Right ventricle myocardium superior (tissue), 1 donor: Measurements from ENCODE around the gene EPS8. TPM values are rescaled to one million over a fixed set of nuclear protein-coding genes. Genes with fewer than 3 reads are reported as not detected.
A peak's percentile ranks its signal among the peaks of the same experiment; 100 is the strongest.

ENCODE experiments used
- ATAC-seq: fragments of 200-7000 bp; cut with Tn5 transposase; one replicate; pipeline ENCODE4 v1.9.1; 2020; ENCODE audit warnings: mild to moderate bottlenecking; ENCODE audit not compliant: poor library complexity
- DNase-seq: peaks from one replicate; pipeline ENCODE4 v3.0.0-alpha.2; 2020
- intact Hi-C: fragments of 100-400 bp; cut with DNase I; formaldehyde crosslinking; loops from one replicate; pipeline ENCODE4 v1.11.2; 2022
- total RNA-seq: library from RNA; stranded (reverse); fragmentation: NEBNext Ultra II Directional; extraction: Animal tissue kit (Norgen Biotek cat#: 25700); gene quantifications from one replicate; pipeline ENCODE4 v1.2.1, GENCODE V29; 2021
- donor health status: DM: no; HTN: yes; CAD: no; lungs with severe emphysema.

Gene EPS8
- total RNA-seq, 1 donor from 2014 or later: 17.5 TPM

DNA sequence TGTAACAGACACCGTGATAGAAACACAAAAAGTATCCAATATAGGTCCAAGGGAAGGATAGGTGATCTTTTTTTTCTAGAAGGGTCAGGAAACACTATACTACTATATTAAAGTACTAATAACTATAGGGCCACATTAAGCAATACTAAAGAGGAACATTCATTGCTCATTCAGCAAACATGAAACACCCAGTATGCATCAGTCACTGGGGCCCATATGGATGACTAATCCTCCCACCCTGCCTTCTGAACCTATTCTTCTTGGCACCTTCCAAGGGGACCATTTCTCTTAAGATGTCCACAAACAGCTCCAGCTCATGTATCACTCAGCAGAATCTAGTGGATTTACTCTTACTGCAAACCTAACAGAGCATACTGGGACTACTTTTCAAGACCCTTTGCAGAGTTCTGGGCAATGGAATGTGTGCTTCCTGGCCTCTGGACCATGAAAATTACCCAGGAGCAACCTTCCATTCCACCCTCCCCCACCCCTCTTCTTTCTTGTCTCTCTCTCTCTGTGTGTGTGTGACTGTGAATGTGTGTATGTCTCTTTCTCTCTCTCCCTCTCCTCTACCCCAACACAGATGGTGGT is 187.9 kb downstream of the EPS8 start:
- intact Hi-C loops: no loop called here
- no peak for DNase-seq
- no peak for ATAC-seq

DNA sequence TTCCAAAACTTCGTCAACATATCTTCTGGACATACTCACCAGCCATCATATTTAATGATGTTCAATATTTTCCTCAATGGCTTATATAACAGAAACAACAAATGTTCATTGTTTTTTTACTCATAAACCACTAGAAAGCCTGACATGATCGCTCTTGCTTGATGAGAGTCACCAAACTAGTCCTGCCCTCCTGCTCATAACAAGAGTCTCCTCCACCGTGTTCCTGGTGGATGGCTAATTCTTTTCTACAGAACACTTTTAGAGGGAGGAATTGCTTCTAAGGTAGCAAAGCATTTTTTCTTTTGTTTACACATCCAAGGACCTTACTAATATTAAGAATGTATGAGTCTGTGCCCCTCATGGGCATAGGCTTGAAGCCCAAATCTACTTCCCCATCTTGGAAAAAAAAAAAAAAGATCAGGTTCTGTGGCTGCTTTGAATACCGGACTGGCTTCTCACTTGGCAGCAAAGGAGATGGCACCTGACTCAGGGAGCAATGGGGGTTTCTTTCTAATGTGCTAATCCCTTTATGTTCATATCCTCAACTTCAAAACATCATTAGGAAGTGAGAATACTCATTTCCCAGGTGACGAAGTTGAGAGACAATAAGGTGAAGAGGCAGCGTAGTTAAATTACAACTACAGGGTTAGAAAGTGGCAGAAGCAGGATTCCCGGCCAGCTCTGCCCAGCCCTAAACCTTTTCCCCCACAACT is 188.8 kb downstream of the EPS8 start:
- intact Hi-C loops: no loop called here
- ATAC-seq (no peak), DNase-seq (no peak)

DNA sequence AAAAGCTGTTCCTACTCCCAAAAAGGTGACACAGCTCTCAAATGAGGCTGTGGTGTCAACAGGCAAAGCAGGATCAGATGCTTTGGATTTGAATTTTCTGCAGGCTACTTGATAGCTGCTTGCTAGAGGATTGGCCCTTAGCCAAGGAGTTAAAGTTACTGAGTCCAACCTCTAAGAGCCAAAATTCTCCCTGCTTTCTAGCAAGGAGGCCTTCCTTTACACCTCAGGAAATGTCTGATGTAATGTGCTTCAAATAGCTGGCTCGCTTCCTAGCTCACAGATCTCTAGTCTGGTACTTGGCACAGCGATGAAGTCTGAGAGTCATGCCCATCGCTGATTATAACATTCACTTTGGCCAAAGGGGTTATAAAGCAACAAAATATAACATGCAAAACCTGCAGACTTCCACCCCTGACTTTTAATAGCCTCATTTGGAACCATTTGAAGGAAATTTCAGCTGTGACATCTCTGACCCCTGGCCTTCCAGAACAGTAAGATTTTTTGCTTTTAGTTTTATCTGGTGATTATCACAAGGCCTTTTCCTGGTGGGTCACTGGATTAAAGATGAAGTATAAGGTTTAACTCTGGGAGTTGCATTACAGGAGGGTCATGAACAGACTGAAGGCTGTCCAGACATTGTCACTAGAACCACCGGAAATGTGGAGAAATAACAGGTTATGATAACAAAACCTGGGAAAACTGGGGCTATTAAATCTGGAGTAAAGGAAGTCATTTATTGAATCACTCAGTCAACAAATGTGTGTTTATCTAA is 189.7 kb downstream of the EPS8 start:
- intact Hi-C loops: no loop called here
- no peak for DNase-seq
- ATAC-seq: peak; percentile 90

DNA sequence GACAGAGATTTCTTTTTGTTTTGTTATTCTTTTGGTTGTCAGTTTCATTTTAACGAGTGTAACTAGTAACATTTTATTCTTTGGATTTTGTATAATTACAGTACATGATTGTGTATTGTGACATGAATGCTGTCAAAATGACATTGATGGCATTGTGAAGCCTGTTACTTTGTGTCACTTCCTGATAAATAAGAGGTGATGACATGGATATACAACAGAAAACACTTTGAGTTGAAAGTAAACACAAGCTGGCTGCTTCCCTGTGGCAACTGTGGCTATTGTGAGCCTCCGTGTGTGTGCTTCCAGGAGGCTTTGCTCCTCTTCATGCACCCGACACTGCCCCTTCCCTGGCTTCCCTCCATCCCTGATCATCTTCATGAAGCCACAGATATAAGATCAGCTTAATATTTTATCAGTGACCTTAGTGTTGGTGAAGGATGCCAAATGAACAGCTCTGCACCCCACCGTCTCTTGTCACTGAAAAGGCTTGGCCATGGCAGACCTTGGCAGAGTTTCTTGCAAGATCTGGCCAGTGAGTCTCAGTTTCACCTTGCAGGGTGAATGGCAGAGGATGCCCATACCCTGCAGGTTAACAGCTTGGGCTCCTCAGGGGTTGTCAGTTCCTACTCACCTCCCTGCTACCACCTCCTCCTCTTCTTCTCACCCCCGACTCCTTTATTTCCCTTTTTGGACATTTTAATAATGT is 191.9 kb downstream of the EPS8 start:
- DNase-seq (no peak), ATAC-seq (no peak)
- intact Hi-C loops: no loop called here

DNA sequence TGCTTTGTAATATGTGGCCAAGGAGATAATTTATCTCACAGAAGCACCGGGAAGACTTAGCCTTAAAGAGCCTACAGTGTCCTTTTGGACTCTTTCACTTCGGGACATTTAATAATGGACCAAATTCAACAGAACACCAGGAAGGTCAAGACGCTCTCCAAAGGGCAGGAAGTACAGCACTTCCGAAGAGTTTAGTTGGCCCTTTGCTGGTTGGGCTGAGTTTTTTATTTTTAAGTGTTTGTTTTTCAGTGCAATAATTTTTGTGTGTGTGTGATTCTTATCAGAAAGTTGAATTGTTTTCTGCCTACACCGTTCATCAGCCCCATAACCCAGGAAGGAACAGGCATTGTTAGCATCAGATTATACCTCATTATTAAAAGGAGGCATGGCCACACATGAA is 193.0 kb downstream of the EPS8 start:
- intact Hi-C loops: no loop called here
- ATAC-seq (no peak), DNase-seq (no peak)

DNA sequence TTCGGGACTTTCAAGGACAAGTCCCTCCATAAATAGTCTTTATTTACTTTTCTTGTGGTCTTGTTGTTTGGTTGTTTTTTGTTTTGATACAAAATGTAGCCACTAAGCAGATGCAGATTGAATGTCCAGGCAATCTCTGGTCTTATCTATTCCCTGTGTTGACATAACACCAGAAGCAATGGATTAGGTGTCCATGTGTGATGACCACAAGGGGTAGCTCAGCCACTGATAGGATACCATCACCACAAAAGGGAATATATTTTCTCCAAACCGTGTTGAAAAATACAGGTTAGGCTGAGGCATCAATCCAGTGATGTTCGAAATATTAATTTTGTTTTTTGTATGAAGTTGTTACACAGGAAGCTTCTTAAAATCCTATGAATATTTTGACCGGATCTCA is 196.3 kb downstream of the EPS8 start:
- no peak for ATAC-seq

DNA sequence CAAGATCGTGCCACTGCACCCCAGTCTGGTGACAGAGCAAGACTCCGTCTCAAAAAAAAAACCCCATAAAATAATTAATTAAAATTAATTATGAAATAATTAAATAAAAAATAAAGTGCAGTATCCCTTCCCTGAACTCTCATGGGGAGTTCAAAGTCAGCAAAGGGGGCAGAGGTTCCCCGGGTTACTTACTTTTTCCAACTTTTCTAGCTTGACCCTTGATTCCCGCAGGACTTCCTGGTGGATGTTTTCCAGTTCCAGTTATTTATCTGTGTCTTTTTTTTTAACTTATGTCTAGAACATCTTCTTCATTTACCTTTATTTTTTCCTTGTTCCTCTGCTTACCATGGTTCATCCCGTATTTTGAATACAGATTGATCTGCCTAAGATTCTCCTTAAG is 197.4 kb downstream of the EPS8 start:
- intact Hi-C loops: no loop called here
- ATAC-seq (no peak), DNase-seq (no peak)

More for the DNA sequence above, 196.3 kb downstream of the EPS8 start:
- no peak for DNase-seq
- intact Hi-C loops: no loop called here

DNA sequence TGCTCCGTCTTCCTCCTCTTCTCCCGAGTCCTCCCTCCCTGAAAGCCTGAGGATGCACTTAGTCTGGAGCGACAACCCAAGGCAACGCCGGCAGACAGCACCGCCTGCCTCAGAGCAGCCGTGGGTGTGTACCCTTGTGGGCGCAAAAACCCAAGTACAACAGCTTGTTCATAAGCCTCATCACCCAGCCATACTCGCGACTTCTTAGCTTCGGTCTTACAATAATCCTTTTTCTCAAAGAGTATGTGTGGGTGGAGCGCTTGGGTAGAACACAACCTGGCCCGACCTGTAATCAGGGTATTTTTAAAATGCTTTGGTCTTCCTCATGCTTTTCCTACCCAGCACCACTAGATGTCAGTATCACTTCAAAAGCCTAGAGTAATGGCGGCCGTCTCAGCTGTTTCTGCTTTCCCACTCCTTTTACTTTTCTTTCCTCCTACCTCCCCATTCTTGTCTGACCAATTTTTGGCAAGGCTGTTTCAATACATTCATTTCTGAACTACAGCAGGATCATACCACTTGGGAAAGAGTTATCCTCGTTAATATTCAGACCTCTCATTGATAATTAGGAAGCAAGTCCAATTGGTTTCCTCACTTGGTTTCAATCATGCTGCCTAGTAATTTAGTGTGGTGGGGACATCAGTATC is 198.9 kb downstream of the EPS8 start:
- ATAC-seq: peak; percentile 92
- DNase-seq: peak; percentile 39
- intact Hi-C loops: no loop called here

DNA sequence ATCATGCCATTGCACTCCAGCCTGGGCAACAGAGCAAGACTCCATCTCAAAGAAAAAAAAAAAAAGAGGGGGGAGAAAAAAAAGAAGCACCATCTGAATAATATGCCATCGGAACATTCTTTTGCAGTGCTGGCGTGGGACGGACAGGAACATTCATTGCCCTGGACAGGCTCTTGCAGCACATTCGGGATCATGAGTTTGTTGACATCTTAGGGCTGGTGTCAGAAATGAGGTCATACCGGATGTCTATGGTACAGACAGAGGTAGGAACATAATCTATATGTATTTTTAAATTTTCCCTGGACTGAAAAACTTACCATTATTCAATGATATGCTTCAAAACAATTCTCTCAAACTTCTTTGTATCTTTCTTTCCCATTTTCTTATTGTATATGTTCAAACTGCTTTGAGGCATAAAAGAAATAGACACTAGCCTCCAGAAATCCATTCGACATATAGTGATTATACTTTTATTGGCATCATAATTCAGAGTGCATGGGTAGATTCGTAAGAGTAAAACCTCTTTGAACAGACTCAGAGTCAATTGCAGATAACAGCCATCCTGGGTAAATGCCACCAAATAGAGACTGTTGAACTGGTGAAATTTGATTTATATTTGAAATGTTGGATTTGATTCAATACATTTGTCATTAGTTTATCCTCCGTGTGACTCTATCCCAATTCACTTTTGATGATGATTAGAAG is 199.7 kb downstream of the EPS8 start:
- DNase-seq (no peak), ATAC-seq (no peak)
- intact Hi-C loops: loop anchor here (2.0 to 10.0 kb wide), 2 partner anchors 267 to 315 kb away; no protein-coding TSS in a partner anchor

DNA sequence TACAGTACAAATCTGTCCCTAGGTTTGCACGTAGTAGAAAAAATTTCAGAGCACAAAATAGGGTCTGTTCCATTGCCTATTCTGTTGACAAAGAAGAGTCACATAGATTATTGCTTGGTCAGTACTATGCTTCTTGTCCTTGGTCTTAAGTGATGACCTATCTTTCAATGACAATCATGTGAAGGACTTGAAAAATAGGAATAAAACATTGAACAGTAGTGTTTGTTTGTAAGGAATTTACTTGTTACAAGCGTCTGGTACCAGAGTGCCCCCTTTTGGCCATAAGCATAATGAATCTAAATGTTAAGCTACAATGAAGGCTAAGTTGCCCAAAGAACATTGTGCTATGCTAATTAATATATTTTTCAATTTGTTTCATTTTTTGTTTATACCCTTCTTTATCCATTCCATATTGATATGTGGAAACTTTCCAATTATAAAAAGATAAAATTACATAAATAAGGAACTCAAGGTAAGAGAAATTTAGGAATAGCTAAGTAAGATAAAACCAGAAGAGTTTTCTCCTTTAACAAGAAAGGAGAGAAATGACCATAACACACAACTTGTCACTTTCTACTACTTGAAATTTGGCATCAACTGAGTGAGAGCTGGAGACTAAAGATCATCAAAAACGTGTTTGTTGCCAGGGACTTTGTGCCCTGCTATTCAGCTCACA is 204.7 kb downstream of the EPS8 start:
- DNase-seq: no peak
- intact Hi-C loops: loop anchor here (10.0 kb wide), 1 partner anchor 310 kb away; no protein-coding TSS in a partner anchor
- ATAC-seq: no peak

DNA sequence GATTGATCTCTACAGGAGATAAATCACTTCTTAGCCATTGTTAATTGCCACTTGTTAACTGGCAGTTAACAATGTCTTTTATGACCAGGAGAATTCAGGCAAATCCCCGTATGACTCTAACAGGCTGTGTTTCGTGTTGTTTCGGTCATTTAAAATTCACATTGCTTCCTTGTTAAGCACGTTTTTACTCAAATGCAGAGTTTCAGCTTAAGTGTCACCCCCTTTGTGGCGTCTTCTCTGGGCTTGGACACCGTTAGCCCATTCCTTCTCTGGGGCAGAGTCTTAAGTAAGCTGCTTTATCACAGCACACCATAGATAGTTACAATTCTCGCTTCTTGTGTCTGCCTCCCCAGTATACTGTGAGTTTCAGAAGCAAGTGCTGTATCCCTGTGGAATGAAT is 205.4 kb downstream of the EPS8 start:
- no peak for DNase-seq
- intact Hi-C loops: loop anchor here (10.0 kb wide), 1 partner anchor 309 kb away; no protein-coding TSS in a partner anchor
- ATAC-seq: no peak

DNA sequence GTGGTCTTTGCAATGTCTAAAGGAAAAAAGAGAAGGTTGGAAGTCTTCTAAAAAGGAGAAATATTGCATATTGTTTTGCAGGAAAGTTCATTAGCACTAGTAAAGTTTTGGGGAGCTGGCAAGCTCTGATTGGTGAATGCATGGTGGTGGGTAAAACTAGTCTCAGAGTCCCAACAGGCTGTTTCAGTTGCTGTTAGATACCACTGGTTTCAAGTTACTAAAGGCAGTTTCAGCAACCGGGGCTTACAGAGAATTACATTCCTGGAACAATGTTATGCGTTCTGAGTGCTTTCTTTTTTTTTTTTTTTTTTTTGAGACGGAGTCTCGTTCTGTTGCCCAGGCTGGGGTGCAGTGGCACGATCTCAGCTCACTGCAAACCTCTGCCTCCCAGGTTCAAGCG is 208.2 kb downstream of the EPS8 start:
- DNase-seq (no peak), ATAC-seq (no peak)
- intact Hi-C loops: loop anchor here (10.0 kb wide), 1 partner anchor 306 kb away; no protein-coding TSS in a partner anchor

DNA sequence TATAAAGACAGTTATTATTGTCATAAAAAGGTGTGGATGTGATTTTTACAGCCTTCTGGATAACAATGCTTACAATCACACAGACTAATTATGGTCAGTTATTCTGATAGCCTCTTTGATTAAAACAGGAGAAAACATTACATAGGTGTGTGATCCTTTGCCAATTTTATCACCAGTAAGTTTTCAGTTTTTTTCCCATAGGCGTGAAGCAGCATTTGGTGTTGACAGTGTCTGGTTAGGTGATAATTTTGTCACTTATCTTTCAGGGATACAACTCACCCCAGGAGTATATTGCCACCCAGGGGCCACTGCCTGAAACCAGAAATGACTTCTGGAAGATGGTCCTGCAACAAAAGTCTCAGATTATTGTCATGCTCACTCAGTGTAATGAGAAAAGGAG is 208.8 kb downstream of the EPS8 start:
- ATAC-seq (no peak), DNase-seq (no peak)
- intact Hi-C loops: loop anchor here (10.0 kb wide), 1 partner anchor 306 kb away; no protein-coding TSS in a partner anchor

DNA sequence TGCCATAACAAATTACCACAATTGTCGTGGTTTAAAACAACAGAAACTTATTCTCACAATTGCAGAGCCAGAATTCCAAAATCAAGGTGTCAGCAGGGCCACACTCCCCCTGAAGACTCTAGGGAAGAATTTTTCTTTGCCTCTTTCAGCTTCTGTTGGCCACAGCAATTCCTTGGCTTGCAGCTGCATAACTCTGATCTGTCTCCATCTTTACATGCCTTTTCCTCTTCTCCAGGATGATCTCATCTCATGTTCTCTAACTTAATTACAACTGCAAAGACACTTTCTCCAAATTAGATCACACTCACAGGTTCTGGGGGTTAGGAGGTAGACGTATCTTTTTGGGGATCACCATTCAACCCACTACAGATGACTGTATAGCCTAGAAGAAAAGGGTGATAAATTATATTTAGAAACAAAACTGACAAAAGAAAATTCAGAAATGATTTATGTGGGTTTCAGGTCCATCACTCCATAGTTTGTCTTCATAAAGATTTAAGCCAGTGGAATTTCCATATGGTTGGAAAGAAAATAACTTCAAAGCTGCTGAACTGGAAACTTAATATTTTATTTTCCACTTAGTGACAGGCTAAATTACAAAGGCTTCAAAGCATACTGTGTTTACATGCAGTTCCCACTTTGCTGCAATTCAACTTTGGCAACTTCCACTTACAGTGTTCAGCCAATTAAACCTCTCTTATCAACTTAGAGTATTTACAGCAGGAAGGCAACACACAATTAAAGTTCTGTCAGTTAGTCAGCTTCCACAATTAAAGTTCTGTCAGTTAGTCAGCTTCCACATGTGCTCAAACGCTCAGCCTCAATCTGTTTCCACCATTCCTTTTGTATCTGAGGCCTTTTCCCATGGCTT is 213.3 kb downstream of the EPS8 start:
- DNase-seq: no peak
- intact Hi-C loops: no loop called here
- ATAC-seq: peak; percentile 75

DNA sequence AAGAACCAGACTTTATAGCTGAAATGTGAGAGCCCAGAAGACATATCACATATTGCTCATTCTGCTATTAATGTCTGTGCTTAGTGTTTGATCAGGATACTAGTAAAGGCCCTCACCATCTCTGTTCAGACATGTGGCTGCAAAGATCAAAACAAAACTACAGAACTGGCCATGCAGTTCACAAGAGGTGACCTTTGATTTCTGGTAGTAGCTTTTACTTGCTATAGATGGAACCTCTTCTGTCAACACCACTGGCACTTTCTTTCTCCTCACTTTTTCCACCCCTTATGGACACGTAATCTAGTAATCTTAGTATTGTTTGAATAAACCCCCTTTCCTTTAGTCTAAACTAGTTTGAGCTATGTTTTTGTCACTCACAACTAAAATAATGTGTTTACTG is 214.8 kb downstream of the EPS8 start:
- intact Hi-C loops: no loop called here
- ATAC-seq (no peak), DNase-seq (no peak)
